Muscle layer of colon (tissue), 2 donors: ENCODE data around the gene ING2.
A peak's percentile ranks its signal among the peaks of the same experiment; 100 is the strongest.

Experiments used
- H3K27ac ChIP-seq: one replicate; pipeline ENCODE4 v1.7.0; 2013; ENCODE audit warnings: low read depth, mild to moderate bottlenecking, low read length, moderate library complexity
- H3K27me3 ChIP-seq, 2 donors: one replicate each; pipeline ENCODE4 v1.7.0; 2013; ENCODE audit warnings: low read length in 2 of 2, mild to moderate bottlenecking in 2 of 2; ENCODE audit not compliant: insufficient read depth in 2 of 2, control insufficient read depth in 1 of 2
- H3K36me3 ChIP-seq: one replicate; pipeline ENCODE4 v1.7.0; 2013; ENCODE audit warnings: mild to moderate bottlenecking, low read length; ENCODE audit not compliant: insufficient read depth
- H3K4me1 ChIP-seq: one replicate; pipeline ENCODE4 v1.7.0; 2013; ENCODE audit warnings: mild to moderate bottlenecking, low read length; ENCODE audit not compliant: insufficient read depth
- H3K4me3 ChIP-seq, 2 donors: one replicate each; pipeline ENCODE4 v1.7.0; 2013; ENCODE audit warnings: low read length in 2 of 2, low read depth in 1 of 2, mild to moderate bottlenecking in 1 of 2, moderate library complexity in 1 of 2
- H3K9ac ChIP-seq: one replicate; pipeline ENCODE4 v1.7.0; 2013; ENCODE audit warnings: low read length
- H3K9me3 ChIP-seq: one replicate; pipeline ENCODE4 v1.7.0; 2013; ENCODE audit warnings: mild to moderate bottlenecking, low read length
- donor health status: abdominal sarcoma.
- donor health status: Adenocarcinoma of cecum.

Gene ING2

GRCh38 chr4:183503497-183504063 is 1.3 kb upstream of the ING2 start:
- Histone ChIP-seq H3K9me3 (no peaks in the 10 kb centered on the region), H3K4me1 (peaks cover 15% of the 10 kb centered on the region), H3K4me3 (peak overlapping the region; percentile 72 to 99), H3K9ac (peak overlapping the region; percentile 39), H3K36me3 (no peaks in the 10 kb centered on the region), H3K27me3 (no peaks in the 10 kb centered on the region), H3K27ac (peak overlapping the region; percentile 83)

GRCh38 chr4:183504064-183504929 is 561 bp upstream of the ING2 start:
- Histone ChIP-seq H3K4me3 (peak overlapping the region; percentile 72 to 99), H3K27me3 (no peaks in the 10 kb centered on the region), H3K9me3 (no peaks in the 10 kb centered on the region), H3K4me1 (peaks cover 15% of the 10 kb centered on the region), H3K36me3 (no peaks in the 10 kb centered on the region), H3K9ac (peak overlapping the region; percentile 58), H3K27ac (peak overlapping the region; percentile 96)

- Histone ChIP-seq H3K9me3 (no peaks in the 10 kb centered on the region), H3K4me3 (peak overlapping the region; percentile 72 to 99), H3K27ac (peak overlapping the region; percentile 96), H3K36me3 (peaks cover 5% of the 10 kb centered on the region), H3K9ac (peak overlapping the region; percentile 58), H3K4me1 (peaks cover 15% of the 10 kb centered on the region), H3K27me3 (no peaks in the 10 kb centered on the region)
Observed at GRCh38 chr4:183505611-183506388, 942 bp downstream of the ING2 start.

GRCh38 chr4:183506389-183506735 is 1.5 kb downstream of the ING2 start:
- peaks cover 6% of the 10 kb centered on the region for H3K36me3 ChIP-seq
- H3K4me1 ChIP-seq = peaks cover 15% of the 10 kb centered on the region
- no peaks in the 10 kb centered on the region for H3K27me3 ChIP-seq
- H3K4me3 ChIP-seq = peak overlapping the region; percentile 72 to 99
- peak overlapping the region; percentile 58 for H3K9ac ChIP-seq
- H3K9me3 ChIP-seq = no peaks in the 10 kb centered on the region
- H3K27ac ChIP-seq = peak overlapping the region; percentile 96

GRCh38 chr4:183507925-183508696 is 3.3 kb downstream of the ING2 start:
- Histone ChIP-seq H3K4me3 (no peak overlapping the region), H3K27ac (no peak overlapping the region), H3K27me3 (no peaks in the 10 kb centered on the region), H3K9me3 (no peaks in the 10 kb centered on the region), H3K9ac (no peak overlapping the region), H3K36me3 (peaks cover 6% of the 10 kb centered on the region), H3K4me1 (peaks cover 12% of the 10 kb centered on the region)

GRCh38 chr4:183508697-183509335 is 4.0 kb downstream of the ING2 start:
- Histone ChIP-seq H3K36me3 (peaks cover 6% of the 10 kb centered on the region), H3K9me3 (no peaks in the 10 kb centered on the region), H3K27ac (no peak overlapping the region), H3K27me3 (no peaks in the 10 kb centered on the region), H3K4me3 (no peak overlapping the region), H3K9ac (no peak overlapping the region), H3K4me1 (peaks cover 7% of the 10 kb centered on the region)

GRCh38 chr4:183515411-183515810 is 10.6 kb downstream of the ING2 start:
- Histone ChIP-seq H3K4me3 (no peak overlapping the region), H3K9ac (no peak overlapping the region), H3K4me1 (no peaks in the 10 kb centered on the region), H3K27me3 (no peaks in the 10 kb centered on the region), H3K27ac (no peak overlapping the region), H3K36me3 (peaks cover 5% of the 10 kb centered on the region), H3K9me3 (no peaks in the 10 kb centered on the region)

GRCh38 chr4:183517194-183517593 is 12.3 kb downstream of the ING2 start:
- Histone ChIP-seq H3K27me3 (no peaks in the 10 kb centered on the region), H3K9ac (no peak overlapping the region), H3K36me3 (no peaks in the 10 kb centered on the region), H3K9me3 (no peaks in the 10 kb centered on the region), H3K27ac (no peak overlapping the region), H3K4me3 (no peak overlapping the region), H3K4me1 (no peaks in the 10 kb centered on the region)

GRCh38 chr4:183517781-183518180 is 12.9 kb downstream of the ING2 start:
- Histone ChIP-seq H3K27ac (no peak overlapping the region), H3K36me3 (no peaks in the 10 kb centered on the region), H3K9ac (no peak overlapping the region), H3K4me3 (no peak overlapping the region), H3K27me3 (no peaks in the 10 kb centered on the region), H3K4me1 (no peaks in the 10 kb centered on the region), H3K9me3 (no peaks in the 10 kb centered on the region)

- H3K9me3 ChIP-seq = no peaks in the 10 kb centered on the region
- H3K27ac ChIP-seq = no peak overlapping the region
Observed at GRCh38 chr4:183522821-183523220, 18.0 kb downstream of the ING2 start.

More at GRCh38 chr4:183522821-183523220, 18.0 kb downstream of the ING2 start:
- no peaks in the 10 kb centered on the region for H3K36me3 ChIP-seq
- no peaks in the 10 kb centered on the region for H3K27me3 ChIP-seq
- no peak overlapping the region for H3K4me3 ChIP-seq
- no peak overlapping the region for H3K9ac ChIP-seq
- H3K4me1 ChIP-seq = no peaks in the 10 kb centered on the region
